Glomerular visceral epithelial cell (primary cell): Measurements from ENCODE around the gene WNK3.

ENCODE experiments used
- DNase-seq: peaks from one replicate; pipeline ENCODE4 v3.0.0-alpha.2; 2016; ENCODE audit errors: extremely low spot score

The WNK3 gene

GRCh38 chrX:54171091-54171490 lies 186.8 kb downstream of the WNK3 start:
- DNase-seq = no peak

- DNase-seq = no peak
These were observed 190.9 kb downstream of the WNK3 start for GRCh38 chrX:54166915-54167314.

GRCh38 chrX:54157561-54157960 lies 200.3 kb downstream of the WNK3 start:
- no peak for DNase-seq
